SK-N-SH (cell line): ENCODE data around the gene PTPN6.

Experiments used
- MAX ChIP-seq: IDR thresholded peaks from 2 replicates; pipeline ENCODE4 v1.4.0; 2012; ENCODE audit warnings: low read depth
- MEF2A ChIP-seq: IDR thresholded peaks from 2 replicates; pipeline ENCODE4 v1.4.0; 2012; ENCODE audit warnings: low read depth, borderline replicate concordance
- MXI1 ChIP-seq: IDR thresholded peaks from 2 replicates; pipeline ENCODE4 v1.6.1; 2012; ENCODE audit warnings: mild to moderate bottlenecking, low read depth, low read length, improper control_type of control experiment
- PBX3 ChIP-seq: IDR thresholded peaks from 2 replicates; pipeline ENCODE4; 2012
- POLR2AphosphoS5 ChIP-seq: IDR thresholded peaks from 2 replicates; pipeline ENCODE4 v1.6.1; 2012; ENCODE audit warnings: low read depth, low read length
- RCOR1 ChIP-seq: fragments of 150-350 bp; IDR thresholded peaks from 2 replicates; pipeline ENCODE4 v1.6.1; 2017; ENCODE audit warnings: antibody characterized with exemption, low read length
- SIN3A ChIP-seq: IDR thresholded peaks from 2 replicates; pipeline ENCODE4 v1.6.1; 2012; ENCODE audit warnings: low read depth, mild to moderate bottlenecking, low read length, moderate library complexity, borderline replicate concordance
- YY1 ChIP-seq: IDR thresholded peaks from 2 replicates; pipeline ENCODE4 v1.4.0; 2012; ENCODE audit warnings: low read depth, mild to moderate bottlenecking
- TF ChIP-seq, protein P1 (sequence below): fragments of 200-600 bp; sonication (generic); IDR thresholded peaks from 2 replicates; pipeline ENCODE4 v1.6.1; 2017; ENCODE audit warnings: antibody characterized with exemption, mild to moderate bottlenecking, moderate library complexity
- TF ChIP-seq, protein P2 (sequence below): IDR thresholded peaks from 2 replicates; pipeline ENCODE4 v1.6.1; 2012; ENCODE audit warnings: mild to moderate bottlenecking, low read depth, low read length, moderate library complexity

DNA sequence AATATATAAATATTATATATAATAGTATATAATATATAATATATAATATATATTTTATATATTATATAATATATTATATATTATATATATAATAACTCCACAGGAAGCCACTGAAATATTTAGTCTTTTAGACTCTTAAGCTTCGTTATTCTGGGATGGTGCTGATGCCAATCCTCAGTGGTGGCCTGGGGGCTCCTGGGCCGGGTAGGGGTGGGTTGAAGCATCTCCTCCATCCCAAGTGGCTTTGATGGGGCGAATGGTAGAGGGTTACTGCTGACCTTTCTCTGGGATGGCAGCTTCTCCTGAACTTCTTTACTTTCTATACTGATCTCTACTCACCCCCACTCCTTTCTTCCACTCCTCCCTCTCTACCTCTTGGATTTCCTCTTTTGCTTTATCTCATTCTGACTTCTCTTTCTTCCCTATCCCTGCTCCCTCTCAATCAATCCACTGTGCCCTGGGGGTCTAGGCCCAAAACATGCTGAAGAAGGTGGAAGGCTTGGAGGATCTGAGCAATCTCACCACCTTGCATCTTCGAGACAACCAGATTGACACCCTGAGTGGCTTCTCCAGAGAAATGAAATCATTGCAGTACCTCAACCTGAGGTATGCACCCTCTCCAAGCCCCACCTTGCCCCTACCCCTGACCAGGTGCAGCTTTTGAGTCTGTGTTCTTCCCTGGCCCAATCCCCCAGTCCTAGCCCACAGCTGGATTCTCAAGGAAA lies 41.6 kb upstream of the PTPN6 start:
- TF ChIP-seq MAX (no peak), MXI1 (no peak), MEF2A (no peak), YY1 (no peak), PBX3 (no peak), POLR2AphosphoS5 (no peak), RCOR1 (no peak), SIN3A (no peak)
- TF ChIP-seq, protein P1, sequence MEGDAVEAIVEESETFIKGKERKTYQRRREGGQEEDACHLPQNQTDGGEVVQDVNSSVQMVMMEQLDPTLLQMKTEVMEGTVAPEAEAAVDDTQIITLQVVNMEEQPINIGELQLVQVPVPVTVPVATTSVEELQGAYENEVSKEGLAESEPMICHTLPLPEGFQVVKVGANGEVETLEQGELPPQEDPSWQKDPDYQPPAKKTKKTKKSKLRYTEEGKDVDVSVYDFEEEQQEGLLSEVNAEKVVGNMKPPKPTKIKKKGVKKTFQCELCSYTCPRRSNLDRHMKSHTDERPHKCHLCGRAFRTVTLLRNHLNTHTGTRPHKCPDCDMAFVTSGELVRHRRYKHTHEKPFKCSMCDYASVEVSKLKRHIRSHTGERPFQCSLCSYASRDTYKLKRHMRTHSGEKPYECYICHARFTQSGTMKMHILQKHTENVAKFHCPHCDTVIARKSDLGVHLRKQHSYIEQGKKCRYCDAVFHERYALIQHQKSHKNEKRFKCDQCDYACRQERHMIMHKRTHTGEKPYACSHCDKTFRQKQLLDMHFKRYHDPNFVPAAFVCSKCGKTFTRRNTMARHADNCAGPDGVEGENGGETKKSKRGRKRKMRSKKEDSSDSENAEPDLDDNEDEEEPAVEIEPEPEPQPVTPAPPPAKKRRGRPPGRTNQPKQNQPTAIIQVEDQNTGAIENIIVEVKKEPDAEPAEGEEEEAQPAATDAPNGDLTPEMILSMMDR, result no peak
- TF ChIP-seq, protein P2, sequence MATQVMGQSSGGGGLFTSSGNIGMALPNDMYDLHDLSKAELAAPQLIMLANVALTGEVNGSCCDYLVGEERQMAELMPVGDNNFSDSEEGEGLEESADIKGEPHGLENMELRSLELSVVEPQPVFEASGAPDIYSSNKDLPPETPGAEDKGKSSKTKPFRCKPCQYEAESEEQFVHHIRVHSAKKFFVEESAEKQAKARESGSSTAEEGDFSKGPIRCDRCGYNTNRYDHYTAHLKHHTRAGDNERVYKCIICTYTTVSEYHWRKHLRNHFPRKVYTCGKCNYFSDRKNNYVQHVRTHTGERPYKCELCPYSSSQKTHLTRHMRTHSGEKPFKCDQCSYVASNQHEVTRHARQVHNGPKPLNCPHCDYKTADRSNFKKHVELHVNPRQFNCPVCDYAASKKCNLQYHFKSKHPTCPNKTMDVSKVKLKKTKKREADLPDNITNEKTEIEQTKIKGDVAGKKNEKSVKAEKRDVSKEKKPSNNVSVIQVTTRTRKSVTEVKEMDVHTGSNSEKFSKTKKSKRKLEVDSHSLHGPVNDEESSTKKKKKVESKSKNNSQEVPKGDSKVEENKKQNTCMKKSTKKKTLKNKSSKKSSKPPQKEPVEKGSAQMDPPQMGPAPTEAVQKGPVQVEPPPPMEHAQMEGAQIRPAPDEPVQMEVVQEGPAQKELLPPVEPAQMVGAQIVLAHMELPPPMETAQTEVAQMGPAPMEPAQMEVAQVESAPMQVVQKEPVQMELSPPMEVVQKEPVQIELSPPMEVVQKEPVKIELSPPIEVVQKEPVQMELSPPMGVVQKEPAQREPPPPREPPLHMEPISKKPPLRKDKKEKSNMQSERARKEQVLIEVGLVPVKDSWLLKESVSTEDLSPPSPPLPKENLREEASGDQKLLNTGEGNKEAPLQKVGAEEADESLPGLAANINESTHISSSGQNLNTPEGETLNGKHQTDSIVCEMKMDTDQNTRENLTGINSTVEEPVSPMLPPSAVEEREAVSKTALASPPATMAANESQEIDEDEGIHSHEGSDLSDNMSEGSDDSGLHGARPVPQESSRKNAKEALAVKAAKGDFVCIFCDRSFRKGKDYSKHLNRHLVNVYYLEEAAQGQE, result no peak
